H1 (cell line): ENCODE results near the gene ZHX3. TPM values are rescaled to one million over a fixed set of nuclear protein-coding genes. Genes with fewer than 3 reads are reported as not detected.

Experiments used
- ASH2L ChIP-seq: fragments of 200-600, 300-600 bp; sonication (generic); IDR thresholded peaks from one replicate; pipeline ENCODE4 v1.7.1; 2017; ENCODE audit warnings: low read length
- CEBPB ChIP-seq: IDR thresholded peaks from 2 replicates; pipeline ENCODE4 v1.6.1; 2012; ENCODE audit warnings: low read depth, low read length
- EP300 ChIP-seq, 2 experiments: IDR thresholded peaks; 1 replicate in 1 of 2; 2 replicates in 1 of 2; pipeline ENCODE4 v1.6.1; 2011 to 2012; ENCODE audit warnings: low read depth in 2 of 2, low read length in 2 of 2, mild to moderate bottlenecking in 2 of 2, borderline replicate concordance in 1 of 2, inconsistent platforms in 1 of 2, moderate library complexity in 1 of 2
- EZH2 ChIP-seq: fragments of 200-600 bp; sonication (generic); IDR thresholded peaks from 2 replicates; pipeline ENCODE4 v1.7.1; 2012; ENCODE audit warnings: low read depth, mild to moderate bottlenecking, moderate library complexity, low read length, inconsistent platforms; ENCODE audit not compliant: severe bottlenecking
- RXRA ChIP-seq: IDR thresholded peaks from 2 replicates; pipeline ENCODE4 v1.6.1; 2011; ENCODE audit warnings: low read depth, mild to moderate bottlenecking, low read length, moderate library complexity; ENCODE audit not compliant: insufficient read depth
- SAP30 ChIP-seq: fragments of 300-600 bp; sonication (generic); IDR thresholded peaks from 2 replicates; pipeline ENCODE4 v1.7.1; 2012; ENCODE audit warnings: low read length, moderate library complexity, mild to moderate bottlenecking, inconsistent platforms; ENCODE audit not compliant: insufficient read depth, insufficient replicate concordance
- SIN3A ChIP-seq, 2 experiments: IDR thresholded peaks in 1 of 2; conservative IDR thresholded peaks in 1 of 2; 2 replicates each; pipeline ENCODE4 v1.6.1; 2011 to 2012; ENCODE audit warnings: low read length in 2 of 2, improper control_type of control experiment in 1 of 2, low read depth in 1 of 2, mild to moderate bottlenecking in 1 of 2
- SUZ12 ChIP-seq: fragments of 200-600 bp; sonication (generic); IDR thresholded peaks from 2 replicates; pipeline ENCODE4 v1.6.1; 2012; ENCODE audit warnings: mild to moderate bottlenecking, inconsistent platforms, low read length, moderate library complexity, mixed read lengths
- polyA plus RNA-seq, 7 experiments: library from polyadenylated mRNA; depleted of rRNA in 3 of 7; stranded (reverse) in 5 of 7; unstranded in 2 of 7; fragments of >200 nt in 5 of 7; fragments of 200-250 nt in 2 of 7; gene quantifications; 1 replicate in 5 of 7; 2 replicates in 1 of 7; 4 replicates in 1 of 7; pipeline versions ENCODE4 v1.2.1 to v1.2.3, GENCODE V29; 2011 to 2013; ENCODE audit warnings: missing spikeins in 2 of 7, mixed read lengths in 2 of 7
- total RNA-seq: library from RNA; stranded (reverse); fragmentation: NEBNext Ultra II Directional; extraction: Animal tissue kit (Norgen Biotek cat#: 25700); gene quantifications from 2 replicates; pipeline ENCODE4 v1.2.1, GENCODE V29; 2021
- TF ChIP-seq, protein P1 (sequence below): fragments of 300-600 bp; sonication (generic); IDR thresholded peaks from 2 replicates; pipeline ENCODE4 v1.7.1; 2012; ENCODE audit warnings: low read length, moderate library complexity, mild to moderate bottlenecking, inconsistent platforms; ENCODE audit not compliant: insufficient replicate concordance

Gene ZHX3
- total and polyA plus RNA-seq, 2 of the 8 experiments (the other 6 are each of a cell fraction or from before 2014, with no cell fraction given): 1.00 to 7.8 TPM

DNA sequence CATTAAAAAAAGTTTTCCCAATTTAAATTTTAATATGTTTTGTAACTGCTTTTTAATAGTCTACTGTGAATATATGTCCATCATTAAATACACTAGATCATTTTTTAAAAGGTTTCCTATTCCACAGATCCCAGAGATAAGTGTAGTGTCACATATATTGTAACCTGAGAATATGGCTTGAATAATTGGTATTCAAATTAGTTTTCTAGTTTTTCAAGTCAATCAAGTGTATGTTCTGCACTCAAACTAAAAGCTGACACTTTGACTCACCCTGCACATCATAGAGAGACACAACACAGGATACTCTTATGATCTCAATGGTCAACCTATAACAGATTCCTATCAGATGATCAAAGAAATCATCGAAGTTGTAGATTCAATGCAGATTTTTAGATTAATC, 49.1 kb downstream of the ZHX3 start (continued):
- TF ChIP-seq, protein P1, sequence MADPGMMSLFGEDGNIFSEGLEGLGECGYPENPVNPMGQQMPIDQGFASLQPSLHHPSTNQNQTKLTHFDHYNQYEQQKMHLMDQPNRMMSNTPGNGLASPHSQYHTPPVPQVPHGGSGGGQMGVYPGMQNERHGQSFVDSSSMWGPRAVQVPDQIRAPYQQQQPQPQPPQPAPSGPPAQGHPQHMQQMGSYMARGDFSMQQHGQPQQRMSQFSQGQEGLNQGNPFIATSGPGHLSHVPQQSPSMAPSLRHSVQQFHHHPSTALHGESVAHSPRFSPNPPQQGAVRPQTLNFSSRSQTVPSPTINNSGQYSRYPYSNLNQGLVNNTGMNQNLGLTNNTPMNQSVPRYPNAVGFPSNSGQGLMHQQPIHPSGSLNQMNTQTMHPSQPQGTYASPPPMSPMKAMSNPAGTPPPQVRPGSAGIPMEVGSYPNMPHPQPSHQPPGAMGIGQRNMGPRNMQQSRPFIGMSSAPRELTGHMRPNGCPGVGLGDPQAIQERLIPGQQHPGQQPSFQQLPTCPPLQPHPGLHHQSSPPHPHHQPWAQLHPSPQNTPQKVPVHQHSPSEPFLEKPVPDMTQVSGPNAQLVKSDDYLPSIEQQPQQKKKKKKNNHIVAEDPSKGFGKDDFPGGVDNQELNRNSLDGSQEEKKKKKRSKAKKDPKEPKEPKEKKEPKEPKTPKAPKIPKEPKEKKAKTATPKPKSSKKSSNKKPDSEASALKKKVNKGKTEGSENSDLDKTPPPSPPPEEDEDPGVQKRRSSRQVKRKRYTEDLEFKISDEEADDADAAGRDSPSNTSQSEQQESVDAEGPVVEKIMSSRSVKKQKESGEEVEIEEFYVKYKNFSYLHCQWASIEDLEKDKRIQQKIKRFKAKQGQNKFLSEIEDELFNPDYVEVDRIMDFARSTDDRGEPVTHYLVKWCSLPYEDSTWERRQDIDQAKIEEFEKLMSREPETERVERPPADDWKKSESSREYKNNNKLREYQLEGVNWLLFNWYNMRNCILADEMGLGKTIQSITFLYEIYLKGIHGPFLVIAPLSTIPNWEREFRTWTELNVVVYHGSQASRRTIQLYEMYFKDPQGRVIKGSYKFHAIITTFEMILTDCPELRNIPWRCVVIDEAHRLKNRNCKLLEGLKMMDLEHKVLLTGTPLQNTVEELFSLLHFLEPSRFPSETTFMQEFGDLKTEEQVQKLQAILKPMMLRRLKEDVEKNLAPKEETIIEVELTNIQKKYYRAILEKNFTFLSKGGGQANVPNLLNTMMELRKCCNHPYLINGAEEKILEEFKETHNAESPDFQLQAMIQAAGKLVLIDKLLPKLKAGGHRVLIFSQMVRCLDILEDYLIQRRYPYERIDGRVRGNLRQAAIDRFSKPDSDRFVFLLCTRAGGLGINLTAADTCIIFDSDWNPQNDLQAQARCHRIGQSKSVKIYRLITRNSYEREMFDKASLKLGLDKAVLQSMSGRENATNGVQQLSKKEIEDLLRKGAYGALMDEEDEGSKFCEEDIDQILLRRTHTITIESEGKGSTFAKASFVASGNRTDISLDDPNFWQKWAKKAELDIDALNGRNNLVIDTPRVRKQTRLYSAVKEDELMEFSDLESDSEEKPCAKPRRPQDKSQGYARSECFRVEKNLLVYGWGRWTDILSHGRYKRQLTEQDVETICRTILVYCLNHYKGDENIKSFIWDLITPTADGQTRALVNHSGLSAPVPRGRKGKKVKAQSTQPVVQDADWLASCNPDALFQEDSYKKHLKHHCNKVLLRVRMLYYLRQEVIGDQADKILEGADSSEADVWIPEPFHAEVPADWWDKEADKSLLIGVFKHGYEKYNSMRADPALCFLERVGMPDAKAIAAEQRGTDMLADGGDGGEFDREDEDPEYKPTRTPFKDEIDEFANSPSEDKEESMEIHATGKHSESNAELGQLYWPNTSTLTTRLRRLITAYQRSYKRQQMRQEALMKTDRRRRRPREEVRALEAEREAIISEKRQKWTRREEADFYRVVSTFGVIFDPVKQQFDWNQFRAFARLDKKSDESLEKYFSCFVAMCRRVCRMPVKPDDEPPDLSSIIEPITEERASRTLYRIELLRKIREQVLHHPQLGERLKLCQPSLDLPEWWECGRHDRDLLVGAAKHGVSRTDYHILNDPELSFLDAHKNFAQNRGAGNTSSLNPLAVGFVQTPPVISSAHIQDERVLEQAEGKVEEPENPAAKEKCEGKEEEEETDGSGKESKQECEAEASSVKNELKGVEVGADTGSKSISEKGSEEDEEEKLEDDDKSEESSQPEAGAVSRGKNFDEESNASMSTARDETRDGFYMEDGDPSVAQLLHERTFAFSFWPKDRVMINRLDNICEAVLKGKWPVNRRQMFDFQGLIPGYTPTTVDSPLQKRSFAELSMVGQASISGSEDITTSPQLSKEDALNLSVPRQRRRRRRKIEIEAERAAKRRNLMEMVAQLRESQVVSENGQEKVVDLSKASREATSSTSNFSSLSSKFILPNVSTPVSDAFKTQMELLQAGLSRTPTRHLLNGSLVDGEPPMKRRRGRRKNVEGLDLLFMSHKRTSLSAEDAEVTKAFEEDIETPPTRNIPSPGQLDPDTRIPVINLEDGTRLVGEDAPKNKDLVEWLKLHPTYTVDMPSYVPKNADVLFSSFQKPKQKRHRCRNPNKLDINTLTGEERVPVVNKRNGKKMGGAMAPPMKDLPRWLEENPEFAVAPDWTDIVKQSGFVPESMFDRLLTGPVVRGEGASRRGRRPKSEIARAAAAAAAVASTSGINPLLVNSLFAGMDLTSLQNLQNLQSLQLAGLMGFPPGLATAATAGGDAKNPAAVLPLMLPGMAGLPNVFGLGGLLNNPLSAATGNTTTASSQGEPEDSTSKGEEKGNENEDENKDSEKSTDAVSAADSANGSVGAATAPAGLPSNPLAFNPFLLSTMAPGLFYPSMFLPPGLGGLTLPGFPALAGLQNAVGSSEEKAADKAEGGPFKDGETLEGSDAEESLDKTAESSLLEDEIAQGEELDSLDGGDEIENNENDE: no peak
- TF ChIP-seq EP300 (IDR thresholded peaks at IDR 0.05; ENCODE audit: borderline replicate concordance in 1 of 2, low read depth in 2 of 2, low read length in 2 of 2): no peak
- TF ChIP-seq EZH2: no peak
- TF ChIP-seq CEBPB: no peak
- no peak for TF ChIP-seq SIN3A (conservative IDR thresholded peaks at IDR 0.05 in 1 of 2, IDR thresholded peaks at IDR 0.05 in 1 of 2; ENCODE audit: low read depth in 1 of 2, low read length in 2 of 2)
- TF ChIP-seq SUZ12: no peak
- no peak for TF ChIP-seq SAP30
- no peak for TF ChIP-seq RXRA
- TF ChIP-seq ASH2L: no peak
